HG03442 (cell line): Measurements from ENCODE around the gene LNX1.

Experiments used
- ATAC-seq: cut with Tn5 transposase; IDR thresholded peaks from one replicate; pipeline ENCODE4 v1.9.1; 2021; ENCODE audit warnings: mild to moderate bottlenecking, moderate library complexity; ENCODE audit not compliant: unreplicated experiment

The LNX1 gene

GRCh38 chr4:53538756-53539155 is 52.5 kb downstream of the LNX1 start:
- ATAC-seq = no peak

GRCh38 chr4:53537606-53538005 is 53.7 kb downstream of the LNX1 start:
- ATAC-seq = no peak

- no peak for ATAC-seq
Observed at GRCh38 chr4:53536328-53536727, 55.0 kb downstream of the LNX1 start.

- ATAC-seq = no peak
Observed at GRCh38 chr4:53535567-53535966, 55.7 kb downstream of the LNX1 start.

GRCh38 chr4:53534684-53535083 is 56.6 kb downstream of the LNX1 start:
- no peak for ATAC-seq

GRCh38 chr4:53532521-53532920 is 58.8 kb downstream of the LNX1 start:
- ATAC-seq = no peak

GRCh38 chr4:53531585-53532224 is 59.6 kb downstream of the LNX1 start:
- ATAC-seq = no peak

GRCh38 chr4:53529025-53529424 is 62.3 kb downstream of the LNX1 start:
- ATAC-seq = no peak

GRCh38 chr4:53527930-53528329 is 63.4 kb downstream of the LNX1 start:
- no peak for ATAC-seq

GRCh38 chr4:53527326-53527725 is 64.0 kb downstream of the LNX1 start:
- ATAC-seq = no peak

GRCh38 chr4:53522334-53522733 is 69.0 kb downstream of the LNX1 start:
- ATAC-seq = no peak

GRCh38 chr4:53520116-53520515 is 71.2 kb downstream of the LNX1 start:
- no peak for ATAC-seq

- no peak for ATAC-seq
Observed at GRCh38 chr4:53518807-53519206, 72.5 kb downstream of the LNX1 start.

GRCh38 chr4:53515076-53515475 is 76.2 kb downstream of the LNX1 start:
- ATAC-seq = no peak

- no peak for ATAC-seq
Observed at GRCh38 chr4:53514509-53514908, 76.8 kb downstream of the LNX1 start.

GRCh38 chr4:53512608-53513007 is 78.7 kb downstream of the LNX1 start:
- ATAC-seq = no peak

- ATAC-seq = no peak
Observed at GRCh38 chr4:53511014-53511413, 80.3 kb downstream of the LNX1 start.

- ATAC-seq = no peak
Observed at GRCh38 chr4:53510321-53510720, 81.0 kb downstream of the LNX1 start.

- no peak for ATAC-seq
Observed at GRCh38 chr4:53508446-53508845, 82.8 kb downstream of the LNX1 start.

GRCh38 chr4:53507671-53508286 is 83.5 kb downstream of the LNX1 start:
- no peak for ATAC-seq

- ATAC-seq = no peak
Observed at GRCh38 chr4:53507058-53507457, 84.2 kb downstream of the LNX1 start.

- ATAC-seq = no peak
Observed at GRCh38 chr4:53505947-53506346, 85.3 kb downstream of the LNX1 start.

GRCh38 chr4:53502094-53502493 is 89.2 kb downstream of the LNX1 start:
- ATAC-seq = no peak
